Uterine smooth muscle cell (primary cell): ENCODE measurements around the gene KASH5. TPM values are rescaled to one million over a fixed set of nuclear protein-coding genes. Genes with fewer than 3 reads are reported as not detected.

Experiments used
- total RNA-seq: library from RNA; depleted of rRNA; stranded (reverse); fragments of >200 nt; gene quantifications from 2 replicates; pipeline ENCODE4 v1.2.3, GENCODE V29; 2014

Gene KASH5
- total RNA-seq = not detected in 2 replicates

GRCh38 chr19:49387936-49388372, at the start of gene KASH5:
Gene KASH5, plus strand, starts transcription at chr19:49388249. Its CDS starts 2,635 bp downstream, at chr19:49390884.

GRCh38 chr19:49362048-49362928, 25.8 kb upstream of the KASH5 start, which contains the start of gene TEAD2:
Gene TEAD2, minus strand, starts transcription at chr19:49362416. Its CDS starts 2,341 bp downstream, at chr19:49360075.

GRCh38 chr19:49363268-49364082, 24.6 kb upstream of the KASH5 start, which contains the start of gene DKKL1:
Gene DKKL1, plus strand, starts transcription at chr19:49363877. Its CDS starts 122 bp downstream, at chr19:49363999.

GRCh38 chr19:49423071-49423984, 35.3 kb downstream of the KASH5 start, which contains the start of gene PTH2:
Gene PTH2, minus strand, starts transcription at chr19:49423441. Its CDS starts 102 bp downstream, at chr19:49423339.

GRCh38 chr19:49425178-49425577, 37.1 kb downstream of the KASH5 start, which contains the start of gene GFY:
Gene GFY, plus strand, starts transcription at chr19:49425388. Its CDS starts 1,043 bp downstream, at chr19:49426431.

GRCh38 chr19:49441210-49441959, 53.3 kb downstream of the KASH5 start, which contains the start of gene SLC17A7:
Gene SLC17A7, minus strand, starts transcription at chr19:49441527. Its CDS starts 148 bp downstream, at chr19:49441379.

GRCh38 chr19:49451430-49452181, 63.6 kb downstream of the KASH5 start, which contains the start of gene PIH1D1:
Gene PIH1D1, minus strand, starts transcription at chr19:49451814. Its CDS starts 240 bp downstream, at chr19:49451574.

GRCh38 chr19:49453013-49453756, 65.1 kb downstream of the KASH5 start, which contains the start of gene ALDH16A1:
Gene ALDH16A1, plus strand, starts transcription at chr19:49453225. Its CDS starts 107 bp downstream, at chr19:49453332.

Other genes starting within 250 kb of the KASH5 start
- not detected in 2 replicates for gene HRC, start 232.9 kb upstream of the KASH5 start, total RNA-seq
- 10.2 and 17.1 TPM in 2 replicates for gene TRPM4, start 230.5 kb upstream of the KASH5 start, total RNA-seq
- gene SLC6A16, start 63.1 kb upstream of the KASH5 start, total RNA-seq = under 0.01 TPM in 2 replicates
- gene CD37, start 52.8 kb upstream of the KASH5 start, total RNA-seq = 0.12 TPM in 1 of 2 replicates, not detected in the other
- gene TEAD2, start 25.8 kb upstream of the KASH5 start, total RNA-seq = 13.7 and 15.6 TPM in 2 replicates
- gene DKKL1, start 24.4 kb upstream of the KASH5 start, total RNA-seq = 0.25 and 0.33 TPM in 2 replicates
- gene PTH2, start 35.2 kb downstream of the KASH5 start, total RNA-seq = not detected in 2 replicates
- gene GFY, start 37.1 kb downstream of the KASH5 start, total RNA-seq = 0.11 TPM in 1 of 2 replicates, not detected in the other
- gene SLC17A7, start 53.3 kb downstream of the KASH5 start, total RNA-seq = not detected in 2 replicates
- 105 and 127 TPM in 2 replicates for gene PIH1D1, start 63.6 kb downstream of the KASH5 start, total RNA-seq
- 33.4 and 53.8 TPM in 2 replicates for gene ALDH16A1, start 65.0 kb downstream of the KASH5 start, total RNA-seq
- gene FLT3LG, start 86.0 kb downstream of the KASH5 start, total RNA-seq = 2.5 and 2.6 TPM in 2 replicates
- 1,950 and 2,937 TPM in 2 replicates for gene RPL13A, start 99.4 kb downstream of the KASH5 start, total RNA-seq
- 2,278 and 3,023 TPM in 2 replicates for gene RPS11, start 108.2 kb downstream of the KASH5 start, total RNA-seq
- 21.7 and 56.0 TPM in 2 replicates for gene FCGRT, start 124.4 kb downstream of the KASH5 start, total RNA-seq
- 136 and 287 TPM in 2 replicates for gene RCN3, start 139.8 kb downstream of the KASH5 start, total RNA-seq
- 58.2 and 78.7 TPM in 2 replicates for gene NOSIP, start 192.3 kb downstream of the KASH5 start, total RNA-seq
- 0.33 and 0.75 TPM in 2 replicates for gene PRRG2, start 193.1 kb downstream of the KASH5 start, total RNA-seq
- 2.4 and 3.1 TPM in 2 replicates for gene PRR12, start 202.9 kb downstream of the KASH5 start, total RNA-seq